Stimulated activated CD4-positive, alpha-beta T cell treated with anti-CD3 and anti-CD28 coated beads, Interleukin-4, amount 100 ng/mL, for 1 hour (primary cell): ENCODE results near the gene MVP.
A peak's percentile ranks its signal among the peaks of the same experiment; 100 is the strongest.
"Not testable (repeated sequence)": the region's sequence is repeated elsewhere in the genome, so short reads cannot be mapped to it uniquely, and the experiment has no call there.

Source experiments
- DNase-seq: peaks from one replicate; pipeline ENCODE4 v3.0.0-alpha.2; 2020

MVP gene

DNA sequence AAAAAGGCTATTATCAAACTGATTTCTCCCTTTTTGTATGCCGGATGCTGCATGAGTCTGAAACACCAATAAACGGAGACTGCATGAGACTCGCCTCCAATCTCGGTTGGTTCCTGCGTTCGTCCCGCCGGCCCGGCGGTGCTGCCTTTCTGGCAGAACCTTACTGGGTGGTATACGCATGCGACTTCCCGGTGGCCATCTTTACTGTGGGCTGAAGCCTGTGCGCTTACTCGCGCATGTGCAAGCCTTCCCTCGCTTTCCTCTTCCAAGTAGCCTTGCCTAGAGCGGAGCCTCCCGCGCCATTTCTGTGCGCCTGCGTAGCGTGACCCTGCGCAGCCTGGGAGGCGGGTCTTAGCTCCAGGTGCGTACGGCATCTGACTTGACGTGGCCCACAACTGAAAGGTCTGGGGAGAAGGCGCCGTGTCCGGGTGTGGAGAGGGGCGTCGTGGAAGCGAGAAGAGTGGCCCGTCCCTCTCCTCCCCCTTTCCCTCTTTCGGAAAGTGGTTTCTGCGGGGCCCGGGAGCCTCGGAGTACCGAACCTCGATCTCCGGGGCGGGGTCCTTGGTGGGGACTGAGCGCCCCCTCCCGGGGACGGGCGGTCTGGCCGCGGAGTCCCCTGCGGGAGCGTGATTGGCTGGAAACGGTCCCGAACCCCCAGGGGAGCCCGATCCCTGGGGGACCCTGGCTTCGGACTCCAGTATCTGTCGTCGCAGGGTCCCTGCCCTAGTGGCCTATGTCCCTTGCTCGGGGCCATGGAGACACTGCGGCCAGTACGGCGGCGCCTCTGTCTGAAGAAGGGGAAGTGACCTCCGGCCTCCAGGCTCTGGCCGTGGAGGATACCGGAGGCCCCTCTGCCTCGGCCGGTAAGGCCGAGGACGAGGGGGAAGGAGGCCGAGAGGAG, 4.2 kb upstream of the MVP start, which contains the start of gene PAGR1:
TSS of gene PAGR1 (plus strand) at position 360 of the 901 bp plus-strand sequence. CDS start at position 734, 374 bp downstream.
- peak; percentile 96 for DNase-seq

DNA sequence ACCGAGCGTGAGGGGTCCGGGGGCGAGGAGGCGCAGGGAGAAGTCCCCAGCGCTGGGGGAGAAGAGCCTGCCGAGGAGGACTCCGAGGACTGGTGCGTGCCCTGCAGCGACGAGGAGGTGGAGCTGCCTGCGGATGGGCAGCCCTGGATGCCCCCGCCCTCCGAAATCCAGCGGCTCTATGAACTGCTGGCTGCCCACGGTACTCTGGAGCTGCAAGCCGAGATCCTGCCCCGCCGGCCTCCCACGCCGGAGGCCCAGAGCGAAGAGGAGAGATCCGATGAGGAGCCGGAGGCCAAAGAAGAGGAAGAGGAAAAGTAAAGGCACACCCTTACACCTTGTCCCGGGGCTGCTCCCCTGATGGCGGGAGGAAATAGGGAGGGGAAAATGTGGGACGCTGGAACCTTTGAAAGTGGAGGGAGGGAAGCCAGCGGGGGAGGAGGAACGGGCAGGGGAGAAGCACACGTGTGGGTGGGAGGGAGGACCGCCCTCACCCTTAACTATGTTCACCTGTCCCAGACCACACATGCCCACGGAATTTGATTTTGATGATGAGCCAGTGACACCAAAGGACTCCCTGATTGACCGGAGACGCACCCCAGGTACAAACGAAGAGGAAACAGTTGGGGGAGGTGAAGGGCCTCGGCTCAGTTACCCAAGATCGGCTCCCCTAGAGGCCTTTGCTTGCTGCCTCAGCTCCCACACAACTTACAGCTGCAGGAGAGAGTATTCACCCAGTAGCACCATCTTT, 3.4 kb upstream of the MVP start:
- DNase-seq: peak; percentile 61

DNA sequence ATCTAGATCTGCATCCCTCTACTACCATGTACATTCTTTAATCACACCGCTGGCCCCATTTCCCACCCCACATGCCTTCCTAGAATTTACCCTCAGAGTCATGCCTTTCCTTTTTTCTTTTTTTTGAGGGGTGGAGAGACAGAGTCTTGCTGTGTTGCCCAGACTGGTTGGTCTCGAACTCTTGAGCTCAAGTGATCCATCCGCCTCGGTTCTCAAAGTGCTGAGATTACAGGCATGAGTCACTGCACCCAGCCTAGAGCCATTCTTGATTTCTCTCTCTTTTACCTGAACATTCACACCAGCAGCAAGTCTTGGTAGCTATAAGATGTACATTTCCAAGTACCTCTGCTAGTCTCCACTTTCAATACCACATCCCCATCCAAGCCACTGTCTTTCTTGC, 2.2 kb upstream of the MVP start:
- DNase-seq: no peak

- no peak for DNase-seq
Measured at GRCh38 chr16:29819506-29819905, 756 bp upstream of the MVP start.

DNA sequence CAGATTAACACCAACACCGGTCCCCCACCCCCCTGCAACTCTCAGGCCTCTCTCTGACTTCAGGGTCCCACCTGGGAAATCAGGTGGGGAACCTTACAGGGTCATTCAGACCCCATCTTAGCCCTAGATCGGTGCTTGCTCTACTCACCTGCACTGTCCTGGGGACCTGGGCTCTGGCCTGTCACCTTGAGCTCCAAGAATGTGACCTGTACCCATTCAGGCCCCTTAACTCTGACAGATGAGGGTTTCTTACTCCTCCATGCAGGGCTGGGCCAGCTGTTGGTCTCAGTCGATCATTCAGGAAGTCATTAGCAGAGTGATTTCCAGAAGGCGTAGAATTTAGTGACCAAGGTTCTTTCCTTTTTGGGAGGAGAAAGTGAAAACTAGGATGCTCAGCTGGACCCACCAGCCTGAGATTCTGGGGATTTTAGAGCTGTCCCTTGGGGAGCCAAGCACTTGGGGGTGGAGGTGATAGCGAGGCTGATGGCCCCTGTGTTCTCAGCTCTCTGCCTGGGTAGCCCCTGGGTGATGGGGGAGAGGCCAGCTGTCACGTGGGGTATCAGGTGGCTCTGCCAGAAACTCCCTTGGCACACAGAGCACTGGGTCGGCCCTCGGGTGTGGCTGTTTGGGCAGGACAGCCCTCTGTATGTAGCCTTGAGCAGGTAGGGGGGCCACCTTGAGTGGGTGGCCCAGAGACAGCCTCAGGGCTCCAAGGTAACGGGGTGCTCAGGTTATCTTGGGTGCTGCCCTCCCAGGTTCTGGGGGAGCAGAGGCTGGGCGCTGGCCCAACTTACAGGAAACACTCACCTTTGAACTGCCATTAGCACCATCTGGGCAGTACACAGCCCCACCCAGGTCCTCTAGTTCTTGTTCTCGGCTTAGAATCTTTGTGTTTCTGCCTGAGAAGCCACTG, 724 bp downstream of the MVP start:
- DNase-seq: peak; percentile 50

DNA sequence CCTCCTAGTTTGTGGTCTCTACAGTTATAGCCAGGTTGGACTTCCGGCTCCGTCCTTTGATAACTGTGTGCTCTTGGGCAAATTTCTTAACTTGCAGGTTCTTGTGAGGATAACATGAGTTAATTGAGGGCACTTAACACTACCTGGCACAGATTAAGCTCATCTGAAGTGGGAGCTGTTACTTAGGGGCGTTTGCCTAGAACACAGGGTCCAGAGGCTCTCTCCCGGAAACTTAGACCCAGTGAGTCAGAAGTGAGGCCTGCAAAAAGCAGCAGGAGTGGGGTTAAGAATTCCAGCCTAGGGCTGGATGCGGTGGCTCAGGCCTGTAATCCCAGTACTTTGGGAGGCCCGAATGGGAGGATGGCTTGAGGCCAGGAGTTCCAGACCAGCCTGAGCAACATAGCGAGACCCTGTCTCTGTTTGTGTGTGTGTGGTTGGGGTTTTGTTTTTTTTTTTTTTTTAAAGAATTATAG, 1.4 kb downstream of the MVP start:
- no peak for DNase-seq

DNA sequence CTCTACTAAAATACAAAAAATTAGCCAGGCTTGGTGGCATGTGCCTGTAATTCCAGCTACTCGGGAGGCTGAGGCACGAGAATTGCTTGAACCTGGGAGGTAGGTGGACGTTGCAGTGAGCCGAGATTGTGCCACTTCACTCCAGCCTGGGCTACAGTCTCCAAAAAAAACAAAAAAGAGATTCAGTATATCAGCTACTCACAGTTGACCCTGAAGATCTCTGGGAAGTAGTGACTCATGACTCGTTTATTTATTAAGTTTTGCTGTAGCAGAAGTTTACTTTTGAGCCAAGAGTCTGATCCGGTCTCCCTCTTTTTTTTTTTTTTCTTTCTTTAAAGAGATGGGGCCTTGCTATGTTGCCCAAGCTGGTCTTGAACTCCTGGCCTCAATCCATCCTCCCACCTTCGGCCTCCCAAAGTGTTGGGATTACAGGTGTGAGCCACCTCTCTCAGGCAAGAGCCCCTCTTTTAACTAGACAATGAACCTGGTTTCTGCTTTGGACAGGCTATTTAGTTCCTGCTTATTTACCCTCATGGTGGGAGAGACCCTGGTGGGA, 4.4 kb downstream of the MVP start:
- no peak for DNase-seq

GRCh38 chr16:29825145-29826044, 5.1 kb downstream of the MVP start:
- DNase-seq: peak; percentile 37

GRCh38 chr16:29826342-29826695, 6.1 kb downstream of the MVP start:
- no peak for DNase-seq

DNA sequence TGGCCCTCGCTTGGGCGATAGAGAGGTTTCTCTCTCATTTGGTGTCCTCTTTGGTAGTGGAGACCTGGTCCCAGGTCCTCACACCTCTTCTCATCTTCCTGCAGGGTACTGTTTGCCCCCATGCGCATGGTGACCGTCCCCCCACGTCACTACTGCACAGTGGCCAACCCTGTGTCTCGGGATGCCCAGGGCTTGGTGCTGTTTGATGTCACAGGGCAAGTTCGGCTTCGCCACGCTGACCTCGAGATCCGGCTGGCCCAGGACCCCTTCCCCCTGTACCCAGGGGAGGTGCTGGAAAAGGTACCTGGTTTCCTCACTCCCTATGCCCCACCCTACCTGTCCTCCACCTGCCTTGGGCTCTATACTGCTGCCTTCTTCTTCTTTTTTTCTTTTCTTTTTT, 10.5 kb downstream of the MVP start:
- no peak for DNase-seq

DNA sequence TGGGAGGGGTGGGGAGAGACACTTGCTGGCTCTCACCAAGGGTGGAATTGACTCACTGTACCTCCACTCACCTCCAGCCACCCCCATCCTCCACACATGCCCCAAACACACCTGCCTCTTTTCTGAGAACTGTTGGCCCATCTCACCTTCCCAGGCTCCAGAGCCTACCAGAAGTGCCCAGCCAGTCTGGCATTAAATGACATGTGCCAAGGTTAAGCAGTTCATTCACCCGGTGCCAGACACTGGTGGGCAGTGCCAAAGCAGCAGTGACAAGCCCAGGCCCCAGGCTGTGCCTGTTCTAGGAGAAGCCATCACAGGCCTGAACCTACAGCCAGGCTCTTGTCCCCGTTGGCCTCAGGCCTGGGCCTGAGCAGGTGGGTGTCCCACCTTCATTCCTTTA, 11.2 kb downstream of the MVP start:
- no peak for DNase-seq

DNA sequence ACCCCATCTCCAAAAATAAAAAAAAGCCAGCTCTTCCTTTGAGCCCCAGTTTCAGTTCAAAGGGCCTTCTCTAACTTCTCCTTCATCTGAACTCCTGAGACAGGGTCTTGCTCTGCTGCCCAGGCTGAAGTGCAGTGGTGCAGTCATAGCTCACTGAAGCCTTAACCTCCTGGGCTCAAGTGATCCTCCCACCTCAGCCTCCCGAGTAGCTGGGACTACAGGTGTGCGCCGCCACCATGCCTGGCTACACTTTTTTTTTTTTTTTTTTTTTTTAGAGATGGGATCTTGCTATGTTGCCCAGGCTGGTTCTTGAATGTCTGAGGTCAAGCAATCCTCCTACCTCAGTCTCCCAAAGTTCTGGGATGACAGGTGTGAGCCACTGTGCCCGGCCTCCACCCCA, 13.0 kb downstream of the MVP start:
- not testable (repeated sequence) for DNase-seq

DNA sequence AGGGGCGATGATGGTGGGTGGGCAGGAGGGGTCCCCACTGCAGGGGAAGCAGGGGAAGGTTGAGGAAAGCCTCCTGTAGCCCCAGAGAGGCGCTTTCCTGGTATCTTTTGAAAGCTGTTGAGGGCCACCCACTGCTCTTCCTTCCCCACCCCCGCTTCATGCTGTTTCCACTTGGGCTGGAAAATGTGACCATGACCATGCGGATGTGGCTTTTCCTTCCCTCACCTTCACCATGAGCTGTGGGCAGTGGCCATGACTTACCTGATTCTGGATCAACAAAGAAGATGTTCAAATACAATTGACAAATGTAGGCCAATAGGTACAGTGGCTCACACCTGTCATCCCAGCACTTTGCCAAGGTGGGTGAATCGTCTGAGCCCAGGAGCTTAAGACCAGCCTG, 13.8 kb downstream of the MVP start:
- DNase-seq: no peak

GRCh38 chr16:29835926-29836325, 15.7 kb downstream of the MVP start:
- no peak for DNase-seq

DNA sequence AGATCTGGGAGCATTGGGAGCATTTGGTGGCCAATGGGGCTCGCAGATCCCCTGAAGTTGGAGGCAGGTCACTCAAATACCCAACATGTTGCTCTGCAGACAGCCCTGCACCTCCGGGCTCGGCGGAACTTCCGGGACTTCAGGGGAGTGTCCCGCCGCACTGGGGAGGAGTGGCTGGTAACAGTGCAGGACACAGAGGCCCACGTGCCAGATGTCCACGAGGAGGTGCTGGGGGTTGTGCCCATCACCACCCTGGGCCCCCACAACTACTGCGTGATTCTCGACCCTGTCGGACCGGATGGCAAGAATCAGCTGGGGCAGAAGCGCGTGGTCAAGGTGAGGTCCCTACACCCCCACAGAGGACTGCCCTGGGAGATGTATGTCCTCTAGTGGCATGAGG, 16.4 kb downstream of the MVP start:
- DNase-seq: no peak

- DNase-seq: no peak
Measured at GRCh38 chr16:29837841-29838240, 17.6 kb downstream of the MVP start.

DNA sequence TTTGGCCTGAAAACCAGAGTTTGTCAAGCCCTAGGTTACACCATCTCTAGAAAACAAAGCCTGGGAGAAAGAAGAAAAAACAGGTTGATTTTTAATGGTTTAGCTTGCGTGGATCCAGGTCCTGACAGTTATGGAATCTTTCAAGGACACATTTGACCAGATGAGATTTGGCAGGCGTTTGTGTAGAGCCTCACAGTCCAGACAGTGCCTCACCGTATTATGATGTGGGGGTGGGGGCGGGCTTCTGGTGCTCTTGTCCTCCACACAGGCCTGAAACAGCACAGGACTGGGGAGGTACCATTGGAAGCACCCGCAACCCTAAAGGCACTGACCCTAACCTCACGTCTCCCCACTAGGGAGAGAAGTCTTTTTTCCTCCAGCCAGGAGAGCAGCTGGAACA, 19.6 kb downstream of the MVP start:
- DNase-seq: no peak

DNA sequence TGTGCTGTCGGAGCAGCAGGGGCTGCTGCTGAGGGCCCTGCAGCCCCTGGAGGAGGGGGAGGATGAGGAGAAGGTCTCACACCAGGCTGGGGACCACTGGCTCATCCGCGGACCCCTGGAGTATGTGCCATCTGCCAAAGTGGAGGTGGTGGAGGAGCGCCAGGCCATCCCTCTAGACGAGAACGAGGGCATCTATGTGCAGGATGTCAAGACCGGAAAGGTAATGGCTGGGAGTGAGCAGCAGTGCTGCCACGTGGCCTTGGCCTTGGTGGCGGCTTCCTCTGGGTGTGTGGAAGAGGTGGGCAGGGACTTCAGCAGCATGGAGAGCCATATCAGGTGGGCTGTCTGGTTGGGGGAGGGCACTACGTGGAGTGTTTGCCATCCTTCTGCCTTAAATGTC, 20.0 kb downstream of the MVP start:
- DNase-seq: no peak

DNA sequence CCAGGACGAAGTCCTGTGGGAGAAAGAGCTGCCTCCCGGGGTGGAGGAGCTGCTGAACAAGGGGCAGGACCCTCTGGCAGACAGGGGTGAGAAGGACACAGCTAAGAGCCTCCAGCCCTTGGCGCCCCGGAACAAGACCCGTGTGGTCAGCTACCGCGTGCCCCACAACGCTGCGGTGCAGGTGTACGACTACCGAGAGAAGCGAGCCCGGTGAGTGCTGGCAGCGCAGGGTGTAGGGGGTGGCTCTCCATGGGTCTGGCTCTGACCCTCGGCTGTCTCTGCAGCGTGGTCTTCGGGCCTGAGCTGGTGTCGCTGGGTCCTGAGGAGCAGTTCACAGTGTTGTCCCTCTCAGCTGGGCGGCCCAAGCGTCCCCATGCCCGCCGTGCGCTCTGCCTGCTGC, 21.4 kb downstream of the MVP start:
- DNase-seq: no peak

GRCh38 chr16:29842732-29843346, 22.6 kb downstream of the MVP start:
- DNase-seq: no peak

- no peak for DNase-seq
Measured at GRCh38 chr16:29843931-29844330, 23.7 kb downstream of the MVP start.
